ENCODE measurements around the gene FXYD2. TPM values are rescaled to one million over a fixed set of nuclear protein-coding genes. Genes with fewer than 3 reads are reported as not detected.
"Not testable (repeated sequence)": the region's sequence is repeated elsewhere in the genome, so short reads cannot be mapped to it uniquely, and the experiment has no call there.

FXYD2 gene
- total RNA-seq, 1 donor from 2014 or later, result 0.48 TPM

DNA sequence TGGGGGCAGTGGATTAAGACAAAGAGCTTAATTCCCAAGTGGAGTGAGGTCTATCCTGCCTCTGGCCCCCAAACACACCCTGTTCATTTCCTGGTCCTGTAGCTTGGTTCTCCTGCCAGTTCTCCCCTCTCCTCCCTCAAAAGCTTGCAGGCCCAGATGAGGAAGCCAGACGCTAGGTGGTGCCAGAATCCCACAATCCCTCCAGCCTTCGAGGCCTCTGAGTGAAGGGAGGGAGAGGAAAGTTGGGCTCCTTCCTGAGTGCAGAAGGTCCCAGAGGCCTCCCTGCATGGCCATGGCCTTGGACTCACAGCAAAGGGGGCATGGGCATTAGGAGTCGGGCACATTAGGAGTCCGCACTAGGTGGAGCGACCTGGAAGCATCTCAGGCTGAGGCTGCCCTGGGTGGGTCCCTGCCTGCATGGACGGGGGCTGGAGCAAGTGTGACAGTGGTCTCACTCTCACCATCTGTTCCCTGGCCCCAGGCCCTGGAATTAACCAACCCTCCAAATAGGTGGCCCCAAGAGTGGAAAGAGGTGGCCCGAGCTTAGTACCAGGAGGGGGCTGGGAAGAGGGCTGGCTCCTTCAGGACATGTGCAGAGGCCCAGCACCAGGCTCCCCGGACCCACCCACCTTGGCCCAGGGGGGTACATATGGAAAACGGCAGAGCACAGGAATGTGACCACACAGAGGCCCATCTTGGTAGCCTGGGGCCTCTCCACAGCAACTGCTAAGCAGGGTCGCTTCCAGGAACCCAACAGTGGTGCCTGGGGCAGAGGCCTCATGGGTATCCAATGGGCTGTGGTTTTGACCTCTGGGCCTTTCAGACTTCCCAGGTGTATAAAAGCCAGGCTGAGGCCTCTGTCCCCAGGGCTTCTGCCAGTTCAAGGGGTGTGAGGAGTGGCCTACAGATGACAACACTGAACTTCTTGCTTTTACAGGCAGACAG is 5.2 kb downstream of the FXYD2 start:
- peak overlapping the region; percentile 96 for H3K27ac Mint-ChIP-seq
- H3K27me3 Mint-ChIP-seq (ENCODE audit: low read depth), result no peaks in the 10 kb centered on the region
- no peaks in the 10 kb centered on the region for H3K9me3 Mint-ChIP-seq
- intact Hi-C loops (cut with micrococcal nuclease), result loop anchor here (2.0 to 5.0 kb wide), 3 partner anchors 127 to 587 kb away; partner anchors contain the start of genes PCSK7 and RNF214
- peaks cover 57% of the 10 kb centered on the region for H3K4me1 Mint-ChIP-seq (ENCODE audit: low read depth)
- H3K36me3 Mint-ChIP-seq (ENCODE audit: low read depth), result no peaks in the 10 kb centered on the region
- no peak overlapping the region for H3K4me3 Mint-ChIP-seq (ENCODE audit: low read depth)
- no peak for DNase-seq (ENCODE audit: low spot score)

DNA sequence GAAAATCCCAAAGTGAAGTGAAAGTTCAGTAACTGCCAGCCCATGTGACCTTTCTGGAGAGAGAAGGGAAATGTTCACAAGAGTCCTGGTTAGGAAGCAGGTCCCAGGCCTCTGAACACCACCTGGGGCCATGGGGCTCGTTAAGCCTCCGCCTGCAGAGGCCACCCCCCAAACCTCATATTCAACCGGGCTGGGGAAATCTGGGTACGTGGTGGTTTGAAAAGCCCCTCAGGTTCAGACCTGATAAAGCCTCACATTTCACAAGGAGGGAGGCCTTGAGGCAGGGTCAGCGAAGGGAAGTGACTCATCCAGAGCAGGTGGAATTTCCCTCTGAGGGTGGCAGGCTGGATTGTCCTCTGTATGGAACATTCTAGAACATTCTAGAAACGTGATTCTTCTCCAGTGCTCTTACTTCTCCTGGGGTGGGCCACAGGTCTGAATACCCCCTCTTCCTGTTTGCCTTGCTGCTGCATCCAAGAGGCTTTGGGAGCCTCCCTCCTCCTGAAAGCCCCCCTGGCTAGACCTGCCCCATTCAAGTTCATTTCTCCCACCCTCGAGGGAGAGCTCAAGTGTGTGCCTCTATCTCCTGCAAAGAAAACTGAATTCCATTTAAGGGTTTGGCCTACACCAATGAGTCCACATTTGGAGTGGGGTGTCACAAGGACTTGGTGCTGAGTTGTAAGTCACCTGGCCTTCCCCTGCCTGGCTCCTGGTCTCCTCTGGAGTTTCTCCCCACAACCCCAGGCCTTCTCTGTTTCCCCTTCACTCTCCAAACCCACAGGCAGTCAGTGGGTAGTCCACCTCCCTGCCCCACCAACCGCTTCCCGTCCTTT is 6.3 kb downstream of the FXYD2 start:
- peak overlapping the region; percentile 96 for H3K27ac Mint-ChIP-seq
- peaks cover 59% of the 10 kb centered on the region for H3K4me1 Mint-ChIP-seq (ENCODE audit: low read depth)
- H3K27me3 Mint-ChIP-seq (ENCODE audit: low read depth), result no peaks in the 10 kb centered on the region
- H3K4me3 Mint-ChIP-seq (ENCODE audit: low read depth), result no peak overlapping the region
- H3K9me3 Mint-ChIP-seq, result no peaks in the 10 kb centered on the region
- no peaks in the 10 kb centered on the region for H3K36me3 Mint-ChIP-seq (ENCODE audit: low read depth)
- no peak for DNase-seq (ENCODE audit: low spot score)
- intact Hi-C loops (cut with micrococcal nuclease), result loop anchor here (2.0 to 5.0 kb wide), 3 partner anchors 129 to 586 kb away; partner anchors contain the start of genes PCSK7 and RNF214

DNA sequence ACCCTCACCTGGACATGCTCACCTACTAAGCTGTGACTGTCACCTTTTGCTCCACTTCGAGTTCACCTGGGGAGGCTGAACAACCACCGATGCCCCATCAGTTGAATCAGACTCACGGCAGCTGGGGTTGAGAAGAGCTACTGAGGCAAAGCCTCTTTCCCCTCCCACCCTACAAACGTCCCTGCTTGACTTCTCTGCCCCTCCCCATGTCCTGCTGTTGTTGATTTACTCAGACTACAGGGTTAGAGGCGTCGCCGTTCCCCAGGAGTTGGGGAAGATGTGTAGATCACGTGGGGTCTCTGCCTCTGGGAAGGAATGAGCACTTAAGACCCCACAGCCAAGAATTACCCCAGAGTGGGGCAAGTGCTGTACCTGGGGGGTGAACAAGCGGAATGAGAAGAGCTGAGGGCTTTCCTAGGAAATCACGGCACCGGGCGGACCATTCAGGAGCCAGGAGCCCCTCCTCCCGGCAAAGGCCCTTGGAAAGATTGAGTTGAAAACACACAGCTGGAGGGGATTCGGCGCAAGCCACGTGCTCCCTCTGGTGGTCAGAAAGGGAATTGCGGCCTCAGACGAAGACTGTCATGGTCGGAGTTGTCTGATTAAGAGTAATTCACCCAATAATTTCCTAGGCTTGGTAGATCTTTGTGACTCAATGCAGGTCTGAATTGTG is 7.0 kb downstream of the FXYD2 start:
- no peaks in the 10 kb centered on the region for H3K36me3 Mint-ChIP-seq (ENCODE audit: low read depth)
- H3K4me3 Mint-ChIP-seq (ENCODE audit: low read depth), result peak overlapping the region; percentile 55
- H3K9me3 Mint-ChIP-seq, result no peaks in the 10 kb centered on the region
- peak; percentile 78 for DNase-seq (ENCODE audit: low spot score)
- peak overlapping the region; percentile 96 for H3K27ac Mint-ChIP-seq
- intact Hi-C loops (cut with micrococcal nuclease), result loop anchor here (1.0 to 5.0 kb wide), 4 partner anchors 8 to 585 kb away; partner anchors contain the start of genes PCSK7 and RNF214
- peaks cover 56% of the 10 kb centered on the region for H3K4me1 Mint-ChIP-seq (ENCODE audit: low read depth)
- H3K27me3 Mint-ChIP-seq (ENCODE audit: low read depth), result no peaks in the 10 kb centered on the region

DNA sequence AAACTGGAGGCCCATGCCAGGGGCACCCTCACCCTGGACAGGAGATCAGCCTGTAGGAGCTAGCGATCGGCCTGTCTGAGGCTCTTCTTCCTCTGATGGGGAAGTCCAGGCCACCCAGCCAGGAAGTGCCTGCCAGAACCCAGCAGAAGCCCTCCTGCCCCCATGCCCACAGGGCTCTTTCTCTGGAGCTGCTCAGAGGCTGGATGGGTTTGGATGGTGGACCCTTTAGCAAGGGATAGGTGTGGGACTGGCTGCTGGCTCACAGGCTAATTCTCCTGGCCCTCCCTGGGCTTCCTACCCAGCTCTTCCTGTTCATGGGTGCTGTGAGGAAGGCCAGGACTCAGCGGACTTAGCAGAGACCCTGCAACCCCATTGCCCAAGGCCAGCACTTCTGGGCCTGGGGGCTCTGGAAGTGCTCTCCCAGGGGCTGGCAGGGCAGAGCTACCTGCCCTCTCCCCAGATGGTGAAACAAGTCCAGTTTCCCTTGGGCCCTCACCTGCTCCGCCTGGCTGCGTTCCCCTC is 7.6 kb downstream of the FXYD2 start:
- H3K27me3 Mint-ChIP-seq (ENCODE audit: low read depth), result no peaks in the 10 kb centered on the region
- no peaks in the 10 kb centered on the region for H3K9me3 Mint-ChIP-seq
- intact Hi-C loops (cut with micrococcal nuclease), result loop anchor here (1.0 to 5.0 kb wide), 3 partner anchors 8 to 585 kb away; partner anchors contain the start of genes PCSK7 and RNF214
- DNase-seq (ENCODE audit: low spot score), result no peak
- peaks cover 55% of the 10 kb centered on the region for H3K4me1 Mint-ChIP-seq (ENCODE audit: low read depth)
- no peaks in the 10 kb centered on the region for H3K36me3 Mint-ChIP-seq (ENCODE audit: low read depth)
- peak overlapping the region; percentile 55 for H3K4me3 Mint-ChIP-seq (ENCODE audit: low read depth)
- H3K27ac Mint-ChIP-seq, result peak overlapping the region; percentile 96

DNA sequence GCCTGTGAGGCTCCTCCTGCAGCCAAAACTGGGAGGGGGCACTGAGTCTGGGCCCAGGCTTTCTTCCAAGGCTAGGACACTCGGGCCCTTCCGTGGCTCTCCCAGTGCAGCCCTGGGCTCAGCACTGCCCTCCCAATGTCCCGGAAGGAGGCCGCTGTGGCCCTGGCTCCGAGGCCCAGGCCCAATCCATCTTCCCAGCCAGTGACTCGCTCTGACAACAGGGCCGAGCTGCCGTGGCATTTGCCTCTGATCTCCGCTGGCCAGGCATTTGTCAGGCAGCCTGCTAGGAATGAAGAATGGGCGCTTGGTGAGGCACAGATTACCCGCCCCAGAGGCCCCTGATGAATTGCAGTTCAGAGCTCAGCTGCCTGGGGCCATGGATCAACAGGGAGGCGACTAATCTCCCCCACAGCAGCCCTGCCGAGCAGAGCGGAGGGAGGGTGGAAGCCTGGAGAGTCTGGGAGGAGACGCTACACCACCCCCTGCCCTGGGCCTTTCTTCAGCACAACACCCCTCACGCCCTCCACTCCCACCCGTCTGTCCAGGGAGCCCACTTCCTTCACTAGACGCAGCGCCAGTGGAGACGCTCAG is 8.3 kb downstream of the FXYD2 start:
- no peaks in the 10 kb centered on the region for H3K9me3 Mint-ChIP-seq
- DNase-seq (ENCODE audit: low spot score), result no peak
- H3K27ac Mint-ChIP-seq, result peak overlapping the region; percentile 89
- intact Hi-C loops (cut with micrococcal nuclease), result loop anchor here (5.0 kb wide), 2 partner anchors 389 to 584 kb away; partner anchors contain the start of genes PCSK7 and RNF214
- no peaks in the 10 kb centered on the region for H3K36me3 Mint-ChIP-seq (ENCODE audit: low read depth)
- peak overlapping the region; percentile 19 for H3K4me3 Mint-ChIP-seq (ENCODE audit: low read depth)
- H3K27me3 Mint-ChIP-seq (ENCODE audit: low read depth), result peaks cover 2% of the 10 kb centered on the region
- peaks cover 53% of the 10 kb centered on the region for H3K4me1 Mint-ChIP-seq (ENCODE audit: low read depth)

DNA sequence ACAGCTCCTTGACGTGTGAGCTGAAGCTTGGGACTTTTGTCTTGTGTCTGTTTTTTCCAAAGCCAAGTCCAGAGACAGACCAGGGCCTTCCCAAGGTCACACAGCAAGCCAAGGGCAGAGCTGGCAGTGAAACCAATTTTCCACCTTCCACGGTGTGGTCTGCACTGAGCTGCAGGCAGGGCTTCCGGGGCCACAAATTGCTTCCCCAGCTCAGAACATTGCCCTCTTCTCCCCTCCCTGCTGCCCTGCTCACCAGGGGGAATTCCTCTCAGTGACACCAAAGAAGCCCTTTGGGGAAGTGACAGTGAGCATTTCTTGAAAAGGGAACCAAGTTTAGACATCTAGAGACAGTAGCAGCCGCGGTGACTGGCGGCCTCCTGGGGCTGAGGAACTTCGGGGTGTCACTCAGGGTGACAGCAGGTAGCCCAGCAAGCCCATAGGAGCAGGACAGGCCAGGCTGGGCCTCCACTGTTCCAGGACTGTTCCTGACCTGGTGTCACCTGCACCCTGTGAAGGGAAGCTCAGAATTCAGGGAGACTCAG is 9.2 kb downstream of the FXYD2 start:
- H3K27ac Mint-ChIP-seq, result peak overlapping the region; percentile 94
- H3K4me3 Mint-ChIP-seq (ENCODE audit: low read depth), result peak overlapping the region; percentile 45
- peaks cover 54% of the 10 kb centered on the region for H3K4me1 Mint-ChIP-seq (ENCODE audit: low read depth)
- H3K9me3 Mint-ChIP-seq, result no peaks in the 10 kb centered on the region
- intact Hi-C loops (cut with micrococcal nuclease), result loop anchor here (1.0 to 5.0 kb wide), 3 partner anchors 187 to 583 kb away; partner anchors contain the start of genes PCSK7 and RNF214
- peak; percentile 60 for DNase-seq (ENCODE audit: low spot score)
- no peaks in the 10 kb centered on the region for H3K36me3 Mint-ChIP-seq (ENCODE audit: low read depth)
- peaks cover 3% of the 10 kb centered on the region for H3K27me3 Mint-ChIP-seq (ENCODE audit: low read depth)

DNA sequence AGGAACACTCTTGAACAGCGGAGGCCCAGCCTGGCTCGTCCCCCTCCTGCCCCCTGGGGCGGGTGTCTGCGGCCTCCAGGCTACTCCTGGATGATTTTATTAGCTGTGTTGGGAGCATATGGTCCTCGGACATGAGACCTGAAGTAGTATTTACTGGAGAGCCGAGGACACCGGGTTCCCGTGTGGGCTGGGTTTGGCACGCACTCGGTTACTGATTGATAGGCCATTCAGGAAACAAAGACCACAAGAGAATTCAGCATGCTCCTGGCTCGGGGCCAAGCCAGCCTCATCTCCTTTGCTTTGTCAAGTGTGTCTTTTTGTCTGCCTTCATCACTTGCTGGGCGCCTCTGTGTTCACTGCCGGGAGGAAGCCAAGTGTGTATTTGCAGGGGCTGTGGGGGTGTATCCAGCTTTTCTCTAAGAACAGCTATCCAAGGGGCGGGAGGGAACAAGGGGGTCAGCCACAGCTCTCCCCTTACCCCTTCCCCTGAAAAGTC is 9.7 kb downstream of the FXYD2 start:
- no peaks in the 10 kb centered on the region for H3K9me3 Mint-ChIP-seq
- peaks cover 4% of the 10 kb centered on the region for H3K27me3 Mint-ChIP-seq (ENCODE audit: low read depth)
- intact Hi-C loops (cut with micrococcal nuclease), result loop anchor here (1.0 to 5.0 kb wide), 3 partner anchors 187 to 583 kb away; partner anchors contain the start of genes PCSK7 and RNF214
- H3K4me1 Mint-ChIP-seq (ENCODE audit: low read depth), result peaks cover 53% of the 10 kb centered on the region
- DNase-seq (ENCODE audit: low spot score), result peak; percentile 65
- H3K4me3 Mint-ChIP-seq (ENCODE audit: low read depth), result peak overlapping the region; percentile 45
- no peaks in the 10 kb centered on the region for H3K36me3 Mint-ChIP-seq (ENCODE audit: low read depth)
- peak overlapping the region; percentile 94 for H3K27ac Mint-ChIP-seq

DNA sequence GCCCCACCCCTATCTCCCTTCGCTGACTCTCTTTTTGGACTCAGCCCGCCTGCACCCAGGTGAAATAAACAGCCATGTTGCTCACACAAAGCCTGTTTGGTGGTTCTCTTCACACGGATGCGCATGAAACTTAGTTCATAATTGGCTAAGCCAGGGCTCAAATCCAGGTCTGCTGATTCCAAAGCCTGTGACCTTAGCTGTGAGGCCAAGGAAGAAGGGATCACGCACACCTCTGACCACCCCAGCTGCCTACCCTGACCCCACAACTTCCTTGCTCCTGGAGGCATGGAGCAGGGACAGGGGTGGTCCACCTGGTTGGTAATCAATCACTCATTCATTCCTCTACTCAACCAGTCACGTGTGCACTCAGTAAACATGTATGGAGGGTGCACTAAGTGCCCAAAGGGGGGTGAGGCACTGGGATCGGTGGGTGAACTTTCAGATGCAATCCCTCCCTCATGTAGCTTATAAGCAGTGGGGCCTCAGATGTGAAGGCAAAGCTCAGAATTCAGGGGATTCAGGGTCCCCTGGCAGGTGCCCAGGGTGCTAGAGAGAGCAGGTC is 10.3 kb downstream of the FXYD2 start:
- peaks cover 6% of the 10 kb centered on the region for H3K27me3 Mint-ChIP-seq (ENCODE audit: low read depth)
- intact Hi-C loops (cut with micrococcal nuclease), result no loop called here
- peaks cover 55% of the 10 kb centered on the region for H3K4me1 Mint-ChIP-seq (ENCODE audit: low read depth)
- no peaks in the 10 kb centered on the region for H3K36me3 Mint-ChIP-seq (ENCODE audit: low read depth)
- H3K9me3 Mint-ChIP-seq, result no peaks in the 10 kb centered on the region
- DNase-seq (ENCODE audit: low spot score), result no peak
- no peak overlapping the region for H3K4me3 Mint-ChIP-seq (ENCODE audit: low read depth)
- H3K27ac Mint-ChIP-seq, result peak overlapping the region; percentile 94

DNA sequence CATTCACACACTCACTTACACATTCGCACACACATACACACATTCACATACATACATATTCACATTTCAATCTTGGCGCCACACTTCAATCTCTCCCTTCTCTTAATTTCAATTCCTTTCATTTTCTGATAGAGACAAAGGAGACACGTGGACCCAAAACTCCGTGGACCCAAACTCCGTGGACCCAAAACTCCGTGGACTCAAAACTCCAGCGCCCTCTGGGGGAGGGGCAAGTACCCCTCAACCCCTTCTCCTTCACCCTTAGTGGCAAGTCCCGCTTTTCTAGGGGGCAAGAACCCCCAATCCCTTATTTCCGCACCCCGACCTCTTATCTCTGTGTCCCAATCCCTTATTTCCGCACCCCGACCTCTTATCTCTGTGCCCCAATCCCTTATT is 14.5 kb downstream of the FXYD2 start:
- H3K36me3 Mint-ChIP-seq (ENCODE audit: low read depth); H3K27ac Mint-ChIP-seq; DNase-seq (ENCODE audit: low spot score); H3K4me3 Mint-ChIP-seq (ENCODE audit: low read depth); H3K27me3 Mint-ChIP-seq (ENCODE audit: low read depth); intact Hi-C loops (cut with micrococcal nuclease); H3K9me3 Mint-ChIP-seq: not testable (repeated sequence)
- H3K4me1 Mint-ChIP-seq (ENCODE audit: low read depth), result peaks cover 24% of the 10 kb centered on the region

DNA sequence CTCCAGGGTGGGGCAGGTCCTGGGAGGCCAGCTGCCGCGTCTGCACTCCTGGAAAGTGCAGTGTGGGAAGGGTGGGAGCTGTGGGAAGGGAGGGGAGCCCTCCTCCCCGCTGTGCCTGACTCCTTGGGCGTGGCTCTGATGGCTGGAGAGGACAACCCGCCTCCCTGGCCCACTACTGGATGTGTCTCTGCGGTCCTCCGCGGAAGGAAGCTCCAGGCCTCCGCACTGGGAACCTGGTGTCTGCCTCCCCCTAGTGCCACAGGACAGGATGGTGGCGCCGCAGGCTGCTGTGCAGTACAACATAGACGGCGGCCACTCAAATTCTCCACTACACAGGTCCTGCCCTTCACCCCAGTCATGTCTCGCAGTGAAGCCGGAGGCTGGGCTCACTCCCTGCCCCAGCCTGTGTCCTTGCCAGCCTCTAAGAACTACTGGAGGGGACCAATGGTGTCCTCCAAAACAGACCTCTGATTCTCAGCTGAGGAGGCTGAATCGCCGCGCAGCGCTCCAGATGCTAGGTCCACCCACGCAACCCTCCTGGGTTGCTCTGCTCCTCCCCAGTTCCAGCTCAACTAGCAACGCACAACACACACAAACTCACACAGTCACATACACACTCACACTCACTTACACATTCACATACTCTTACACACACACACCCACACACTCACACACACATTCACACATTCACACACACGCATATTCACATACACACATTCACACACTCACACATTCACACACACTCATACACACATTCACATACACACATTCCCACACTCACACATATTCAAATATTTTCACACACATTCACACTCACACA is 15.1 kb downstream of the FXYD2 start:
- peaks cover 10% of the 10 kb centered on the region for H3K27me3 Mint-ChIP-seq (ENCODE audit: low read depth)
- DNase-seq (ENCODE audit: low spot score), result no peak
- peaks cover 17% of the 10 kb centered on the region for H3K4me1 Mint-ChIP-seq (ENCODE audit: low read depth)
- H3K9me3 Mint-ChIP-seq, result no peaks in the 10 kb centered on the region
- H3K36me3 Mint-ChIP-seq (ENCODE audit: low read depth), result no peaks in the 10 kb centered on the region
- intact Hi-C loops (cut with micrococcal nuclease), result loop anchor here (1.0 to 10.0 kb wide), 4 partner anchors 8 to 335 kb away; no protein-coding TSS in a partner anchor
- no peak overlapping the region for H3K4me3 Mint-ChIP-seq (ENCODE audit: low read depth)
- H3K27ac Mint-ChIP-seq, result no peak overlapping the region
